K562 (cell line): ENCODE data around the gene CRTC3. TPM values are rescaled to one million over a fixed set of nuclear protein-coding genes. Genes with fewer than 3 reads are reported as not detected.

ENCODE experiments used
- CLOCK ChIP-seq: fragments of 250-450 bp; sonication (Bioruptor Pico); IDR thresholded peaks from 2 replicates; pipeline ENCODE4 v1.4.0; 2020; ENCODE audit warnings: mild to moderate bottlenecking, moderate library complexity, borderline replicate concordance
- CUX1 ChIP-seq: fragments of 200-800 bp; sonication (Bioruptor generic); IDR thresholded peaks from 2 replicates; pipeline ENCODE4 v1.6.1; 2016; ENCODE audit warnings: missing genetic modification characterization, missing compliant biosample characterization
- KLF10 ChIP-seq: fragments of 250-450 bp; sonication (Bioruptor Pico); IDR thresholded peaks from 2 replicates; pipeline ENCODE4 v1.6.1; 2021; ENCODE audit warnings: matching md5 sums
- THAP7 ChIP-seq: fragments of 250-450 bp; sonication (Bioruptor Pico); IDR thresholded peaks from 2 replicates; pipeline ENCODE4 v1.5.0; 2021
- TRIM28 ChIP-seq: fragments of 450-650 bp; IDR thresholded peaks from 2 replicates; pipeline ENCODE4 v1.6.1; 2017
- polyA plus RNA-seq, 8 experiments: library from polyadenylated mRNA; depleted of rRNA in 4 of 8; stranded (reverse) in 5 of 8; unstranded in 3 of 8; fragments of >200 nt; fragmentation: Nextera tagmentation in 2 of 8; fragmentation: Illumina TruSeq in 1 of 8; extraction: Ambion mirVana in 2 of 8; extraction: Trizol in 1 of 8; gene quantifications; 2 replicates each; pipeline versions ENCODE4 v1.2.1 to v1.2.3, GENCODE V29; 2011 to 2014; ENCODE audit warnings: inconsistent platforms in 1 of 8, missing spikeins in 1 of 8
- total RNA-seq, 7 experiments: library from RNA; depleted of rRNA in 6 of 7; stranded (reverse); fragments of >200 nt in 6 of 7; fragmentation: Illumina TruSeq in 2 of 7; extraction: Trizol in 2 of 7; gene quantifications; 2 replicates each; pipeline versions ENCODE4 v1.2.1 to v1.2.3, GENCODE V29; 2011 to 2021; ENCODE audit warnings: low replicate concordance in 1 of 7

CRTC3 gene
- total and polyA plus RNA-seq, 9 of the 15 experiments (the other 6 are each of a cell fraction or from before 2014, with no cell fraction given): 1.2 to 19.0 (median 11.6) TPM

GRCh38 chr15:90641581-90642463 is 112.1 kb downstream of the CRTC3 start (continued):
- TF ChIP-seq CLOCK (CRISPR knock-in tag) (no peak), THAP7 (no peak), TRIM28 (no peak), CUX1 (CRISPR knock-in tag) (no peak), KLF10 (CRISPR knock-in tag) (no peak)
